Osteoblast (primary cell): Measurements from ENCODE around the gene C11orf68. TPM values are rescaled to one million over a fixed set of nuclear protein-coding genes. Genes with fewer than 3 reads are reported as not detected.

Experiments
- DNase-seq: peaks from one replicate; pipeline ENCODE4 v3.0.0; 2011; ENCODE audit warnings: low spot score, mixed read lengths; ENCODE audit not compliant: insufficient read length; ENCODE audit errors: missing footprints
- H2AFZ ChIP-seq: 2 replicates; pipeline ENCODE4 v1.6.0; 2011; ENCODE audit warnings: mild to moderate bottlenecking, low read length
- H3K27ac ChIP-seq: 2 replicates; pipeline ENCODE4 v1.5.1; 2011; ENCODE audit warnings: mild to moderate bottlenecking, low read depth, low read length, moderate library complexity
- H3K27me3 ChIP-seq: 2 replicates; pipeline ENCODE4 v1.6.0; 2012; ENCODE audit warnings: mild to moderate bottlenecking, control low read depth, inconsistent platforms, low read length, moderate library complexity; ENCODE audit not compliant: insufficient read depth
- H3K36me3 ChIP-seq: 2 replicates; pipeline ENCODE4 v1.5.1; 2011; ENCODE audit warnings: mild to moderate bottlenecking, low read length, control low read depth, moderate library complexity; ENCODE audit not compliant: insufficient read depth
- H3K4me1 ChIP-seq: 2 replicates; pipeline ENCODE4 v1.5.1; 2011; ENCODE audit warnings: mild to moderate bottlenecking, low read length, control low read depth, moderate library complexity; ENCODE audit not compliant: insufficient read depth
- H3K4me2 ChIP-seq: 2 replicates; pipeline ENCODE4 v1.6.0; 2011; ENCODE audit warnings: mild to moderate bottlenecking, low read length; ENCODE audit not compliant: insufficient read depth
- H3K4me3 ChIP-seq: fragments of 200-600 bp; sonication (generic); 3 replicates; pipeline ENCODE4 v1.5.1; 2012; ENCODE audit warnings: mild to moderate bottlenecking, low read length, inconsistent platforms; ENCODE audit not compliant: insufficient read depth
- H3K79me2 ChIP-seq: 2 replicates; pipeline ENCODE4 v1.6.0; 2012; ENCODE audit warnings: mild to moderate bottlenecking, low read length, control low read depth, inconsistent platforms; ENCODE audit not compliant: insufficient read depth
- H3K9me3 ChIP-seq: 2 replicates; pipeline ENCODE4 v1.5.1; 2011; ENCODE audit warnings: low read depth, low read length, control low read depth
- H4K20me1 ChIP-seq: 2 replicates; pipeline ENCODE4 v1.6.0; 2012; ENCODE audit warnings: mild to moderate bottlenecking, low read length, control low read depth; ENCODE audit not compliant: insufficient read depth
- total RNA-seq: library from RNA; depleted of rRNA; stranded (reverse); fragments of >200 nt; gene quantifications from 2 replicates; pipeline ENCODE4 v1.2.3, GENCODE V29; 2012
- TF ChIP-seq, protein P1 (sequence below): IDR thresholded peaks from 2 replicates; pipeline ENCODE4 v1.5.1; 2011; ENCODE audit warnings: mild to moderate bottlenecking, low read depth, low read length, moderate library complexity; ENCODE audit errors: extremely low read depth

Gene C11orf68
- total RNA-seq, 1 donor = 32.9 TPM

DNA sequence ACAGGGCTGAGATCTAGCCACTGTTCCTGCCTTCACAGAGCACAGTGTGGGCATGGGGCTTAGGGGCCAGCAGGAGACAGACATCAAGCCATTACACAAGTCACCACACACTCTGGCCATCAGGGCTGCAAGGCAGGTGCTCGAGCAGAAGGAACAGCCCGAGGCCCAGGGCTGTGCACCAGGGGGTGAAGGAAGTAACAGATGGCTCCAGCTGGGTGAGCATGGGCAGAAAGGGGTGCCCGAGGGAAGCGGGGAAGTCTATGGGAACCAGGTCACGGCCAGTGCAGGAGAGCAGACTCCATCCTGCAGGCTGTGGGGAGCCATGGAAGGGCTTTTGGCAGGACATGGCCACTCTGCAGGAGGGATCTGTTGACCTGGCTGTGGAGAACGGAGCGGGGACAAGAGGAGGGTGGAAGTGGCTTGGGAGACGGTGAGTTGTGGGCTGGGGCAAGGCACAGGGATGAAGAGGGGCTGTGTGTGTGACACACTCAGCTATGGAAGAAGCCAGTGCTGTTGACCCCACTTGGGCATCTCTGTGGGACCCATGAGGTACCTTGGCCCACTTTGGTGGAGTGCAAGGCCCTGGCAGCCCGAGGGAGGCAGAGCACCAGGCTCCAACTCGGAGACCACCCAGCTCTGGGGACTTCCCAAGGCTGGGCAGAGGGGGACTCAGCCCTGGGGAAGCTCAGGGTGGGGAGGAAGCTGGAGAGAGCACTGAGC, 3.6 kb downstream of the C11orf68 start:
- Histone ChIP-seq H2AFZ (no peak overlapping the region), H3K79me2 (peaks cover 47% of the 10 kb centered on the region), H3K4me1 (peaks cover 74% of the 10 kb centered on the region), H3K27me3 (no peaks in the 10 kb centered on the region), H4K20me1 (no peaks in the 10 kb centered on the region), H3K4me2 (peak overlapping the region; percentile 82), H3K9me3 (no peaks in the 10 kb centered on the region), H3K36me3 (peaks cover 7% of the 10 kb centered on the region), H3K27ac (peak overlapping the region; percentile 95), H3K4me3 (peak overlapping the region; percentile 27)
- TF ChIP-seq, protein P1, sequence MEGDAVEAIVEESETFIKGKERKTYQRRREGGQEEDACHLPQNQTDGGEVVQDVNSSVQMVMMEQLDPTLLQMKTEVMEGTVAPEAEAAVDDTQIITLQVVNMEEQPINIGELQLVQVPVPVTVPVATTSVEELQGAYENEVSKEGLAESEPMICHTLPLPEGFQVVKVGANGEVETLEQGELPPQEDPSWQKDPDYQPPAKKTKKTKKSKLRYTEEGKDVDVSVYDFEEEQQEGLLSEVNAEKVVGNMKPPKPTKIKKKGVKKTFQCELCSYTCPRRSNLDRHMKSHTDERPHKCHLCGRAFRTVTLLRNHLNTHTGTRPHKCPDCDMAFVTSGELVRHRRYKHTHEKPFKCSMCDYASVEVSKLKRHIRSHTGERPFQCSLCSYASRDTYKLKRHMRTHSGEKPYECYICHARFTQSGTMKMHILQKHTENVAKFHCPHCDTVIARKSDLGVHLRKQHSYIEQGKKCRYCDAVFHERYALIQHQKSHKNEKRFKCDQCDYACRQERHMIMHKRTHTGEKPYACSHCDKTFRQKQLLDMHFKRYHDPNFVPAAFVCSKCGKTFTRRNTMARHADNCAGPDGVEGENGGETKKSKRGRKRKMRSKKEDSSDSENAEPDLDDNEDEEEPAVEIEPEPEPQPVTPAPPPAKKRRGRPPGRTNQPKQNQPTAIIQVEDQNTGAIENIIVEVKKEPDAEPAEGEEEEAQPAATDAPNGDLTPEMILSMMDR = no peak
- peak; percentile 88 for DNase-seq

DNA sequence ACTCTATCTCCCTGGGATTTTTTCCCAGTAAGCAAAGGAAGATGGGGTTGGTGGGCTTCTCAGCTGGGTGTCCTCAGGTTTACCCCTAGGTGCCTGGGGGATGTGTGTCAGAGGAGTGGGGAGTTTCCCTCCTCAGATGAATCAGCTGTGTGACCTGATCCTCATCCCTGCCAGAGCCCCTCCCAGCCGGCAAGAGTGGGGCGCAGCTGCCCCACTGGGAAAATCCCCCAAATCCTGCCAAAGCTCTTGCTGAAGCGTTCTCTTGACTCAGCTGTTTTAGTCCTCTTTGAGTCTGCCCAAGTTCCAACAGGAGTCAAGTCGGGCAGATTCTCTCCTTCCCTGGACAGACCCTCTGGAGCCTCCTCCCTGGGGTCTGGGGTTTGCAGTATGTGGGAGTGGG, 6.0 kb downstream of the C11orf68 start:
- H3K4me3 ChIP-seq = peak overlapping the region; percentile 21

DNA sequence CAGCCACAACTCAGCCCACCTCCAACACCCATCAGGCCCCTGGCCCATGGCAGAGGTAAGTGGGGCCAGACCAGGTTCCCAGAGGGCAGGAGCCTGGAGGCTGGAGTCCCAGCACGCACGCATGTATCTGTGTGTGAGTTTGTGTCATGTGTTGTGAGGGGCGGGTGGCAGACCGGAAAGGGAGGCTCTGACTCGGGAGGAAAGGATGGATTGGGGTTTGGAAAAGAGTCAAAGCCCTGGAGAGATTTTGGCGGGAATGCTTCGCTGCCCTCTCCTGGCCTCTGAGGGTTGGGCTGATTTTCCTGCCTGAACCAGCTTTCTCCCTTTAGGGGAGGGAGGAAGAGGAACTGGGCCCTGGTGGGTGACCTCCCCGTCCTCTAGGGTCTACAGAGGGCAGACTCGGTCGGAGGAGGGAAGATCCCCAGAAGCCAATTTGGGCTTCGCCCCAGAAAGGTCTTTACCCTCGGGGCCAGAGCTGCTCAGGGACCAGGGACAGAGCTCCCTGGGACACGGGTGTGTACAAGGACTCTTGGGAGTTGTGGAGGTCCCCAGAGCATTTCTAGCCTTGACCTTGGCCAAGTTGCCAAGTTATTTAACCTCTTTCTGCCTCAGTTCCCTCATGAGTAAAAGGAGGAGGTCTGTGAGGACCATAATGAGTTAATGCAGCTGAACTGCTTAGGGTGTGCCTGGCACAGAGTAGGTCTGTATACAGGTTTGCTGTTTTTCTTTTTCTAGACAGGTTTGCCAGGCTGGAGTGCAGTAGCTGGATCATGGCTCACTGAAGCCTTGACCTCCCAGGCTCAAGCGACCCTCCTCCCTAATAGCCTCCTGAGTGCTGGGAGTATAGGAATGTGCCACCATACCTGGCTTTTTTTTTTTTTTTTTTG, 6.9 kb downstream of the C11orf68 start:
- Histone ChIP-seq H3K9me3 (no peaks in the 10 kb centered on the region), H2AFZ (peak overlapping the region; percentile 15), H3K4me2 (peak overlapping the region; percentile 42), H3K4me3 (peak overlapping the region; percentile 34), H3K27ac (peak overlapping the region; percentile 96), H3K79me2 (peaks cover 19% of the 10 kb centered on the region), H4K20me1 (no peaks in the 10 kb centered on the region), H3K27me3 (no peaks in the 10 kb centered on the region), H3K36me3 (no peaks in the 10 kb centered on the region), H3K4me1 (peaks cover 60% of the 10 kb centered on the region)
- peak; percentile 96 for DNase-seq
- TF ChIP-seq, protein P1 = peak; percentile 45

More for the DNA sequence above, 6.0 kb downstream of the C11orf68 start:
- TF ChIP-seq, protein P1 = no peak
- H3K27me3 ChIP-seq = no peaks in the 10 kb centered on the region
- H3K79me2 ChIP-seq = peaks cover 28% of the 10 kb centered on the region
- no peak overlapping the region for H2AFZ ChIP-seq
- peak overlapping the region; percentile 42 for H3K4me2 ChIP-seq
- H3K27ac ChIP-seq = peak overlapping the region; percentile 96
- H3K36me3 ChIP-seq = peaks cover 7% of the 10 kb centered on the region
- H4K20me1 ChIP-seq = no peaks in the 10 kb centered on the region
- no peaks in the 10 kb centered on the region for H3K9me3 ChIP-seq
- peaks cover 65% of the 10 kb centered on the region for H3K4me1 ChIP-seq
- peak; percentile 96 for DNase-seq

DNA sequence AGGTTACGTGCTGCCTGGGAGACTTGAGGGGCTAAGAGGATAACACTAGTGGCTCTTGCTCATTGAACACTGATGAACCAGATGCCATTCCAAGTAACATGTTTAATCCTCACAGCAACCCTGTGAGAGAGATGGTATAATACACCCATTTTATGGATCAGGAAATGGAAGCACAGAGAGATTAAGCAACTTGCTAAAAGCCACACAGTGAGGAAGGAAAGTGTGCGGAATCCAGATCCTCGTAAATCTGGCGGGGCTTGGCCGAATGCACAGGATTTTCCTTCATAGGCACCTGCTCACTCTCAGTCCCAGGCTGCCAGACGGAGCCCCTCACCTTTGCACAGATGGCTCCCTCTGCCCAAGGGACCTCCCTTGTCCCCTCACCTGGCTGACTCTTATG, 11.0 kb downstream of the C11orf68 start:
- DNase-seq = no peak
- Histone ChIP-seq H3K4me1 (peaks cover 45% of the 10 kb centered on the region), H2AFZ (no peak overlapping the region), H3K27me3 (no peaks in the 10 kb centered on the region), H3K27ac (no peak overlapping the region), H3K36me3 (no peaks in the 10 kb centered on the region), H3K79me2 (peaks cover 3% of the 10 kb centered on the region), H3K4me3 (no peak overlapping the region), H3K9me3 (no peaks in the 10 kb centered on the region), H3K4me2 (no peak overlapping the region), H4K20me1 (no peaks in the 10 kb centered on the region)
- TF ChIP-seq, protein P1 = no peak
